ENCODE measurements around the gene HLA-G. TPM values are rescaled to one million over a fixed set of nuclear protein-coding genes. Genes with fewer than 3 reads are reported as not detected.

The HLA-G gene
- polyA plus RNA-seq, 10 donors: 1.4 to 7.8 (median 5.4) TPM

- DNase-seq: no peak
Measured at GRCh38 chr6:29816030-29816429, 11.6 kb upstream of the HLA-G start.

- DNase-seq: no peak
Measured at GRCh38 chr6:29818892-29819291, 8.7 kb upstream of the HLA-G start.

DNA sequence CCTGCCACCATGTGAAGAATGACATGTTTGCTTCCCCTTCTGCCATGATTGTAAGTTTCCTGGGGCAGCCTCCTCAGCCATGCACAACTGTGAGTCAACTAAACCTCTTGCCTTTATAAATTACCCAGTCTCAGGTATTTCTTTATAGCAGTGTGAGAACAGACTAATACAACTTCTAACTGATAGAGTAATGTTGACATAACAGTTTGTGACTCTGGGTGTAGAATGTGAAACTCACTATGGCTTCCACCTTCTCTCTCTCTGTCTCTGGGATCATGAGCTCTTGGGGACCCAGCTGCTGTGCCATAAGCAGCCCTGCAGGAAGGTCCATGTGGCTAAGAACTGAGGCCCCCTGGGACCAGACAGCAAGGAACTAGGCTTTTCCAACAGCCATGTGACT lies 3.5 kb upstream of the HLA-G start:
- no peak for DNase-seq

GRCh38 chr6:29825848-29826247 lies 1.8 kb upstream of the HLA-G start:
- no peak for DNase-seq

DNA sequence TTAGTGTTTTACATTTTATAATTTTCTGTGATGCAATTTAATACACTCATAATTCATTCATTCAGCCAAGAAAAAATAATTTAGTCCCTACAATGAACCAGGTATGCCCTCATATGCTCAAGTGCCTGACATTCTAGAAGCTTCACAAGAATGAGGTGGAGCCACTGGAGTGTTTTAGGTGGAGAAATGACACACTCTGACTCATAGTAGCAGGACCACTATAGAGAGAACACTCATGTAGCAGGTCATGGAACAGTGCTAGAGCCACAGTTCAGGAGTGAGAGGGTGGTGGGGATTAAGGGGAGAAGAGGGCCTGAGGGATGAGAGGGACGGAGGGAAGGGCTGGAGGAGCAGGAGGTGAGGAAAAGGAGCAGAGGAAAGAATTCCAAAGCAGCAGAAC lies 1.4 kb upstream of the HLA-G start:
- DNase-seq: no peak

GRCh38 chr6:29828471-29828797 lies 809 bp downstream of the HLA-G start:
- DNase-seq: no peak

- no peak for DNase-seq
Measured at GRCh38 chr6:29829766-29830165, 2.1 kb downstream of the HLA-G start.

- no peak for DNase-seq
Measured at GRCh38 chr6:29830409-29830808, 2.8 kb downstream of the HLA-G start.

GRCh38 chr6:29831776-29832175 lies 4.2 kb downstream of the HLA-G start:
- peak in 1 of 3 donors; percentile 4 for DNase-seq

DNA sequence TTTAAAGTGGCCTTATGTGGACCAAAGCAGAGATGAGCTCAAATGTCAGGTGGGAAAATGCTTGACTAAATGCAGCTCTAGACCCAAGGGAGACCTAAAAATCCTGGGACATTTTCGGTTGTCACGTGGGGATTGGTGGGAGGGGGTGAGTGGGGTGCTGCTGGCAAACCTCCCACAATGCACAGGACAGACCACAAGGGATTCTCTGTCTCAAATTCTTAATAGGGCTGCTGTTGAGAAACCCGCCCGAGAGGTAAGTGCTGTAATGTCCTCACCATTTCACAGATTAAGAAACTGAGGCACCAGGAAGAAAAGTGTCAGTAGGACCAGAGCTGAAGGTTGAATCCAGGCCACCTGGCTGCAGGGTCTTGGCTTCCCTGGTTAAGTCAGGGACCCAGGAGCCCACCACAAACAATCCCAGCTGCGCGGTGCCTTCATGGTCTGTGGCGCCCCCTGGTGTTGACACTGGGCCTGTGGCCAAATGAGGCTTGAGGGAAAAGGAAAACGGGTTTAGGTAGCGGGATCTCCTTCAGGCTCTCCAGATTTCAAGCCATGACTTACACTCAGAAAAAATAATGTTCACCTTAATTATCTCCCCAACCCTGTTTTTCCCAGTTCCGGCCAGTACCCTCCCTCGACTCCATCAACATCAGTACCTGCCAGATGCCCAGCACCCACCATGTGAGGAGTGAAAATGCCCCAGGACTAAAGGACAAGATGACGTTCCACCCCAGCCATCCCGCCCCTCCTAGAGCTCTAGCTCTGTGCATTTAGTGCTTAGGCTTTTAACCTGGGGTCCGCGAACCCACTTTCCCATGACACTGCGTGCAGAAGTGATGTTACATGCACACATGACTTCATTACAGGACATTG lies 7.2 kb downstream of the HLA-G start:
- peak in 2 of 3 donors; percentile 11 for DNase-seq

- no peak for DNase-seq
Measured at GRCh38 chr6:29839917-29840316, 12.3 kb downstream of the HLA-G start.

DNA sequence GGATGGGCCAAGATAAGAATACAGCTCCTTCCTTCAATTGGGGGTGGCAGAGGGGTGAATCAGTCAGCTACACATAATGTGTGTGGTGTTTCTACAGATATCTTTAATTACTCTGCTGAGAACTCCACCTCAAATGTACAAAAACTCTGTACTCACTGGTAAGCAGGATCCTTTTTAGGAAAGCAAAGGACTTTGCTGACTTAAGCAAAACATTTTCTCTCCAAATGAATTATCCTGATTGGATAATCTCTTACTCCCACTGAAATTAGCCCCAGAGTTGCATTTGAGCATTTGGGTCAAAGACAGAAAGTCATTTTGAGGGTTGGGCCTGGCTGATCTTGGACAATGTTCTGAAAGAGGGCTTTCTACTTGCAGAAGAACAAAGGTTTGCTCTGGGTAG lies 13.4 kb downstream of the HLA-G start:
- no peak for DNase-seq

DNA sequence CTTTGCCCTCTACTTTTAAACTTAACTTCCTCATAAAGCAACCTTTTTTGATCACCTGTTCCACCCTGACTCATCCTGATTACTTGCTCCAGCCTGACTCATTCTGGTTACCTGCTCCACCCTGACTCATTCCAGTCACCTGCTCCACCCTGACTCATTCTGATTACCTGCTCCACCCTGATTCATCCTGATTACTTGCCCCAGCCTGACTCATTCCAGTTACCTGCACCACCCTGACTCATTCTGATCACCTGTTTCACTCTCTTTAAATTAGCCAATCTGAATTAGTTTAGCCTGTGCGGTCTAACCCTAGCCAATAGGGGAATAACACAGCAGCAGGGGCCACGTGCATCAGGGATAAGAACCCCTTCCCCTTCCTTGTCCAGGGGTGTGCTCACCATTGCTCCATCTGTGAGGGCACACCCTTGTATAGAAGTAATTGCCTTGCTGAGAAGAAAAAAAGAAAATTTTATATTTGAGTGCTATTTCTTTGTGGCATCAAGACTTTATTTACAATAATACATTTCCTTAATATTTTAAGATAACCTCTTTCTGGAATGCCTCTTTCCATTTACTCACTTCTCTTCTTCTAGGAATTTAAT lies 17.9 kb downstream of the HLA-G start:
- no peak for DNase-seq

DNA sequence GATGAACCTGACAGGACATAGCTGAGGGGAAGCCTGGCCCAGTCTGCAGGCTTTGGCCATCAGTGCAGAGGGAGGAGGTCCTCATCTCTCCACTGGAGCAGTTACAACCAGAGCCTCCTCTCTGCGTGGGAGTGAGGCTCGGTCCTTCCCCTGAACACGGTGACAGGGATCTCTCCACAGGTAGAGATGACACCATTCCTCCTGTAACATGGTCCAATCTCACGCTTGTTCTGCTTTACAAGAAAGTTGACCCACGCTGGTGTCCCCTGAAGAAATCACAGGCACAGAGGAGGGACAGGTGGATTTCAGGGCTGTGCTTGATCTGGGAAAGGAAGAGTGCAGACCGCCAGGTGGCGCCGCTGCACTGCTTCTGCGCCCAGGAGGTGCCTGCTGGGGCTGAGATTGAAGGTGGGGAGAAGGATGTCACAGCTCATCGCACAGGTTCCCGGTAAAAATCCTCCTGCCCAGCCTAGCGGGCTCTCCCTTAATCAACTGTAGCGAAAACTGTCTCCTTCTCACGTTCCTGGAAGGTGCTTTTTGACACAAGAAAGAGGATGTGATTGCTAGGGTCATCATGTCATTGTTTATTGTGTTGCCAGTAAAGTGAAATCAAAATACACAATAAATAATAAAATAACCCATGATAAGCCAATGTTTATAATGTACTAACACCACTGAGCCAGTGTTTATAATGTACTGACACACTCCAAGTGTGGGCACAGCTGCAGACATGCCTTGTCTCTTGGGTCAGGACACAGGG lies 20.4 kb downstream of the HLA-G start:
- peak; percentile 17 to 68 (median 58) for DNase-seq

DNA sequence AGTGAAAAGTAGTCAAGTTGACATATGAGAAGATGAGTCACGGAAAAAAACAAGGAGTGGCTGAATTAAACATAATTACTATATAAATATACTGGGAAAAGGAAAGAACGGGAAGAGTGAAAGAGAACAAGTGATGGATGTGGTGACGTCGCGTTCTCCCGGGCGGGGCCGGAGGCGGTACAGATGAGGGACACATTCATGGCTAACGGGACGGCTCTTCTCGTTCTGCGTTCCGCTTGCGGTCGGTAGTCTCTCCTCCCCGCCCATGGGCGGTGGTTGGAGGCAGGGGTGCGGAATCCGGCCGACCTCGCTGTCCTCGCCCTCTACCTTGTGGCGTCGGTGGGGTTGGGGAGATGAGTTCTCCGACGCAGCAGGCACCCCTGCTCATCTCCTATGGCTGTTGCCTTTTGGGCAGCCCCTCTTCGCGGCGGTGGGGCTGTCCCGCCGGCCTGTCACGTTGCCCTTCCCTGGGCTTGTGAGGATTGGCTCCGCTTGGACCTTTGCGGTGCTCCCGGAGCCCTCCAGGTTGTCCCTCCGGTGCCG lies 22.5 kb downstream of the HLA-G start:
- DNase-seq: no peak

DNA sequence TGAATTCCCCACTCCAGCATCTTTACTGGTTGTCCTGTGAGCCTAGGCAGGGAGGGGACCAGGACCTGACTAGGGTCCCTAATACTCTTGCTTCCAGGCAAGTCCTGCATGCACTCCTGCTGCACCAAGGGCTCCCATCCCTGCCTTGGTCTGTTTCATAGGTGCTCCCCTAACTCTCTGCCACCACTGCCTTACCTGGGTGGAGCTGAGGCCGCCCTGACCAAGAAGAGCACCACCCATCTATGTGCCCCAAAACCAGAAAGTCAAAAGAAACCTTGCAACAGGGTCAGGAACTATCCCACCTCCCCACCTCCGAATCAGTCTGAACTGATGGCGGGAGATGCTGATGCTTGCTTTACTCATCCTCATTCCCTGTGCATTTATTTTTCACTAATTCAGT lies 23.6 kb downstream of the HLA-G start:
- DNase-seq: no peak

DNA sequence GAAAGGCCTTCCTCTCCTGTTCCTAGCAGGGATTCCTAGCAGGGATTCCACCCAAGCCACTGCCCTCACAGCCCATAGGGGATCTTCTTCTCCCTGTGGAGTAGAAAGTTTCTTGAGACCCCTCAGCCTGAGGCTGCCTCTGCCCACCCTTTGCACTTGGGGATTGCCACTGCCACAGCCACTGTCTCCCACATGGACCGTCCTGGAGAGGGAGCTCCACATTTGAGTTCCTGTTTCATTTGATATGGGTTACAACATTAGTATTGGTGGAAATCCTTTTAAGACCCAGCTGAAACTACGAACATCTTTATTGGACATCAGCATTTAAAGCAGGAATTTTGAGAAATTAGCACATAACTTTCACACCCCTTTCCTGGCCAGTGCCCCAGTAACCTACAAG lies 25.6 kb downstream of the HLA-G start:
- DNase-seq: no peak

DNA sequence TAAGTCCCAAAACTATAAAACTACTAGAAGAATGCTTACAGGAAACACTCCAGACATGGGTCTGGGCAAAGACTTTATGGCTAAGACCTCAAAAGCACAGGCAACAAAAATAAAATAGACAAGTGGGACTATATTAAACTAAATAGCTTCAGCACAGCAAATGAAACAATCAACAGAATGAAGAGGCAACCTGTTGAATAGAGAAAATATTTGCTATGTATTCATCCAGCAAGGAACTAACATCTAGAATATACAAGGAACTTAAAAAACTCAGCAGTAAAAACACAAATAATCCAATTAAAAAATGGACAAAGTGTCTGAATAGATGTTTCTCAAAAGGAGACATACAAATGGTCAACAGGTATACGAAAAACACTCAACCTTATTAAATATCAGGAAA lies 30.4 kb downstream of the HLA-G start:
- no peak for DNase-seq

DNA sequence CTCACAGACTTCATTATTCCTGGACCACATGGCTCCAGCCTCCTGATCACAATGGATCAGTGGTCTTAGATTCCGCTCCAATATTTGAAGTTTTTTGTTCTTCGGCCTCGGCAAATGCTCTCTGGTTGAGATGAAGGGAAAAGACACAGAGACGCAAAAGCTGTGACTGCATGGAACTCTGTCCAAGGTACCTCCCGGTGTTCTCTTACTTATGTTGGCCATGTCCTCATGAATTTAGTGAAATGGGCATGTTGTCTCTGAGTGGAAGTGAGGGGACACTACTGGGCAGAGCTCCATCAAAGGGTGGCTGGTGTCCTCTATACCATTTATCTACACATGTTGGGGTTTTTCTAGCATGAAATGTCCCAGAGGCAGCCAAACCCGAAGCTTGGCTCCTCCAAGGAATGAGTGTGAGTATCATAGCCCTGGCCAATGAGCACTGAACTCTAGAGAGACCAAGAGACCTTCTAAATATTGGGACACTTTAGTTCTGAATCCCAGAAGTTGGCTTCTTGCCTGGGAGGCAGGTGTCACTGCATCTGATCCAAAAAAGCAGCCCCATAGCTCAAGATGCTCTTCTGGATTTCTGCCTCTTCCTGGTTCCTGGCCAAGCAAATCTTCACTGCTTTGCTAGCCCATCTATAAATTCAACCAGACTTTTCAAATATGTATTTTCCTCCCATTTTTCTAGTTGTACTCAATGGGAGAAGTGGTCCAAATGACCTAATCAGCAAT lies 34.1 kb downstream of the HLA-G start:
- no peak for DNase-seq

GRCh38 chr6:29864037-29864810 lies 36.6 kb downstream of the HLA-G start:
- DNase-seq: no peak

- no peak for DNase-seq
Measured at GRCh38 chr6:29865631-29866030, 38.0 kb downstream of the HLA-G start.

All from muscle of back (tissue), 11 donors.